ENCODE data around the gene TRIM2. TPM values are rescaled to one million over a fixed set of nuclear protein-coding genes. Genes with fewer than 3 reads are reported as not detected.

TRIM2 gene
- total and polyA plus RNA-seq, 10 of the 15 experiments (the other 5 are each of a cell fraction or from before 2014, with no cell fraction given), result 0.06 to 0.19 (median 0.15) TPM; not detected in 3

GRCh38 chr4:153211986-153212728 lies 7.9 kb downstream of the TRIM2 start:
- no peak for DNase-seq (ENCODE audit: low read depth, low spot score)
- Histone ChIP-seq H3K36me3 (ENCODE audit: control insufficient read depth in 2 of 2, insufficient read depth in 2 of 2, low read length in 1 of 2) (no peaks in the 10 kb centered on the region), H3K27ac (ENCODE audit: control insufficient read depth, insufficient read depth) (no peak overlapping the region), H3K4me2 (ENCODE audit: control insufficient read depth, insufficient read depth) (no peak overlapping the region), H3K9ac (ENCODE audit: control insufficient read depth, insufficient read depth, low read length) (no peak overlapping the region), H3K9me3 (replicated peaks; ENCODE audit: control insufficient read depth, insufficient read depth, low read length) (no peaks in the 10 kb centered on the region), H3K79me2 (ENCODE audit: control insufficient read depth, insufficient read depth, low read length) (no peaks in the 10 kb centered on the region), H3K27me3 (replicated peaks in 1 of 2; ENCODE audit: control insufficient read depth in 2 of 2, insufficient read depth in 2 of 2, low read length in 1 of 2) (no peaks in the 10 kb centered on the region; a peak in 1 of 4 replicates), H3K4me1 (ENCODE audit: control insufficient read depth, insufficient read depth, low read length) (no peaks in the 10 kb centered on the region), H2AFZ (ENCODE audit: control insufficient read depth, low read depth, low read length) (no peak overlapping the region), H3K4me3 (no peak overlapping the region), H4K20me1 (ENCODE audit: control insufficient read depth, insufficient read depth) (no peaks in the 10 kb centered on the region)
- no peak for ATAC-seq
- intact Hi-C loops (cut with micrococcal nuclease; ENCODE audit: unreplicated experiment) (no loop called here), in situ Hi-C loops (cut with MboI) (no loop called here)
- no TSS peak for BruUV-seq (replicated peaks)
- 40% methylated on average over 5 of the region's 5 CpGs for whole genome bisulfite sequencing (ENCODE audit: insufficient coverage, insufficient replicate concordance, low lambda C conversion rate, missing lambda C conversion rate)
- POLR2A ChIA-PET, result no interaction called here
- RAD21 ChIA-PET (ENCODE audit: unreplicated experiment), result no interaction called here
- CTCF ChIA-PET, result no interaction called here
- SMC1A ChIA-PET (ENCODE audit: uncharacterized antibody, unreplicated experiment), result interaction anchor here (1.2 kb wide), 1 partner anchor 14 kb away, joined by 3 read pairs; no protein-coding TSS in a partner anchor
- no peak for FAIRE-seq
- TF ChIP-seq SKIL (IDR thresholded peaks at IDR 0.05; ENCODE audit: low read depth, poor library complexity, severe bottlenecking), result no peak
- TF ChIP-seq GABPA (IDR thresholded peaks at IDR 0.05; ENCODE audit: low read depth), result no peak
- TF ChIP-seq USF2 (IDR thresholded peaks at IDR 0.05; ENCODE audit: borderline replicate concordance, low read depth, low read length), result no peak
- no peak for TF ChIP-seq FOXM1 (IDR thresholded peaks at IDR 0.05; ENCODE audit: low read depth, low read length)
- no peak for TF ChIP-seq IRF3 (IDR thresholded peaks at IDR 0.05)
- no peak for TF ChIP-seq POLR2AphosphoS2 (IDR thresholded peaks at IDR 0.05; ENCODE audit: low read depth, low read length)
- no peak for TF ChIP-seq HDGF (IDR thresholded peaks at IDR 0.05)
- TF ChIP-seq CTCF (IDR thresholded peaks at IDR 0.05 in 2 of 3, conservative IDR thresholded peaks at IDR 0.05 in 1 of 3; ENCODE audit: control insufficient read depth in 2 of 3, extremely low read depth in 1 of 3, insufficient read depth in 1 of 3, low read depth in 3 of 3, low read length in 3 of 3), result no peak
- TF ChIP-seq MAX (IDR thresholded peaks at IDR 0.05; ENCODE audit: low read depth, low read length), result no peak
- no peak for TF ChIP-seq PKNOX1 (IDR thresholded peaks at IDR 0.05)
- no peak for TF ChIP-seq CREB1 (IDR thresholded peaks at IDR 0.05; ENCODE audit: low read depth)
